ENCODE data around the gene SLC41A3. TPM values are rescaled to one million over a fixed set of nuclear protein-coding genes. Genes with fewer than 3 reads are reported as not detected.

The SLC41A3 gene
- total RNA-seq (100 to 1,000 TPM in 3 of 9 donors, 10 to 100 TPM in 6; 61.0 to 140 (median 96.9) TPM), polyA plus RNA-seq (10 to 100 TPM; 40.8 to 51.3 (median 48.9) TPM)
- long read RNA-seq, donor 1, transcript SLC41A3-203 (11 exons, 2,169 nt), result major isoform, 11 of 30 reads
- long read RNA-seq, donor 1, transcript SLC41A3-208 (6 exons, 2,351 nt), result minor isoform, 5 of 30 reads
- long read RNA-seq, donor 1, partial matches to known transcripts, result 6 of 30 reads
- long read RNA-seq, donor 1, other reads (novel, unspliced or antisense), result 0 of 30 reads
- long read RNA-seq, donor 2, partial matches to known transcripts, result 0 of 9 reads
- long read RNA-seq, donor 2, other reads (novel, unspliced or antisense), result 0 of 9 reads
- long read RNA-seq, donor 3, partial matches to known transcripts, result 0 of 9 reads
- long read RNA-seq, donor 3, other reads (novel, unspliced or antisense), result 0 of 9 reads
- long read RNA-seq, donor 4, transcript SLC41A3-203 (11 exons, 2,169 nt), result major isoform, 19 of 39 reads
- long read RNA-seq, donor 4, transcript SLC41A3-204 (10 exons, 2,330 nt), result minor isoform, 5 of 39 reads
- long read RNA-seq, donor 4, partial matches to known transcripts, result 12 of 39 reads
- long read RNA-seq, donor 4, other reads (novel, unspliced or antisense), result 2 of 39 reads
- long read RNA-seq, donor 5, transcript SLC41A3-204 (10 exons, 2,330 nt), result minor isoform, 21 of 178 reads
- long read RNA-seq, donor 5, transcript SLC41A3-201 (12 exons, 1,797 nt), result minor isoform, 6 of 178 reads
- long read RNA-seq, donor 5, transcript SLC41A3-203 (11 exons, 2,169 nt), result major isoform, 87 of 178 reads
- long read RNA-seq, donor 5, partial matches to known transcripts, result 30 of 178 reads
- long read RNA-seq, donor 5, other reads (novel, unspliced or antisense), result 34 of 178 reads
- long read RNA-seq, donor 6, transcript SLC41A3-203 (11 exons, 2,169 nt), result major isoform, 16 of 34 reads
- long read RNA-seq, donor 6, partial matches to known transcripts, result 9 of 34 reads
- long read RNA-seq, donor 6, other reads (novel, unspliced or antisense), result 2 of 34 reads
- long read RNA-seq, donor 7, transcript SLC41A3-208 (6 exons, 2,351 nt), result major isoform, 7 of 11 reads
- long read RNA-seq, donor 7, partial matches to known transcripts, result 0 of 11 reads
- long read RNA-seq, donor 7, other reads (novel, unspliced or antisense), result 0 of 11 reads
- long read RNA-seq, donor 8, transcript SLC41A3-204 (10 exons, 2,330 nt), result minor isoform, 7 of 43 reads
- long read RNA-seq, donor 8, transcript SLC41A3-208 (6 exons, 2,351 nt), result major isoform, 10 of 43 reads
- long read RNA-seq, donor 8, transcript SLC41A3-203 (11 exons, 2,169 nt), result minor isoform, 7 of 43 reads
- long read RNA-seq, donor 8, partial matches to known transcripts, result 17 of 43 reads
- long read RNA-seq, donor 8, other reads (novel, unspliced or antisense), result 0 of 43 reads
- long read RNA-seq, donor 9, transcript SLC41A3-203 (11 exons, 2,169 nt), result major isoform, 6 of 14 reads
- long read RNA-seq, donor 9, partial matches to known transcripts, result 0 of 14 reads
- long read RNA-seq, donor 9, other reads (novel, unspliced or antisense), result 0 of 14 reads
- long read RNA-seq, donor 10, transcript SLC41A3-208 (6 exons, 2,351 nt), result major isoform, 10 of 18 reads
- long read RNA-seq, donor 10, partial matches to known transcripts, result 0 of 18 reads
- long read RNA-seq, donor 10, other reads (novel, unspliced or antisense), result 0 of 18 reads

DNA sequence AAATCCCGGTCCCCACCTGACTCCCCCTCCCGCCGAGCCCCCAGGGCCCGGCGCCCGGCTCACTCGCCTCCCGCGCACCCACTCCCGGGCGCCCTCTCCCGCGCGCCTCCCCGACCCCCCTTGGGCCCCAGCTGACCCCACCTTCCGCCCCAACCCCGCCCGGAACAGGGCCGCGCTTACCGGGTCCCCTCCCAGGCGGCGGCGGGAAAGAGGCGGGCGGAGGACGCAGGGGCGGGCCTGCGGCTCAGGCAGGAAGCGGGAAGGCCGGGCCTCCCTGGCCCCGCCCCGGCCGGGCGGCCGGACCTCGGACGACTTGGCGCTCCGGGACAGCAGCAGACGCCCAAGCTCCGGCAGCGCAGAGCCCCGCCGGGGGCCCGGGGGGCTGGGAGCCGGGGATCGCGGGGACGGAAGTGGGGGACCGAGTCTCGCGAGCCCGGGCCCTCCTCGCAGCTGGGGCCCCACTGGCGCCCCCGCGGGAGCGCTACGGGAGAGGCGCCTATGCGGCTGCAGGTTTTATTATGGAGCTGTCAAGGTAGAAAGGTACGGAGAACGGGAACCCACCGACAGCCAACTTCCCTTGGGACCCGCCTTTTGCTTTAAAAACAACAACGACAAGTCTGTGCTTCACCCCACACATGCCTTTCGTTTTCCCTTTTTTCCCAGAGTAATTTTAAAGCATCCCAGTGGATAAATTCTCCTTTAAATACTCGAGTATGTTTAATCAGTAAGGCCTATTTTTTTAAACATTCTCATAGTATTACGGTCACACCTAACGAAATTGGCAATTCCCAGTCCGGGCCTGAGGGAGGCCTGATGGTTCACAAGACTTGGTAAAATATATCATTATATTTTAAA is at the start of gene SLC41A3:
Gene SLC41A3 (minus strand): TSS at position 212 of the 855 bp plus-strand sequence. CDS start 15,905 bp downstream, outside the sequence.
- Histone ChIP-seq H3K9me3 (replicated peaks in 1 of 3) (no peaks in the 10 kb centered on the region), H3K27me3 (no peaks in the 10 kb centered on the region), H3K4me3 (peak within 1 kb of the TSS in 3 of 4 donors; percentile 33 to 80 (median 80)), H3K36me3 (replicated peaks in 1 of 2) (no peaks in the 10 kb centered on the region), H3K4me1 (replicated peaks in 1 of 2) (peaks cover 0 to 28% of the 10 kb centered on the region in 2 donors), H3K27ac (peak within 1 kb of the TSS; percentile 46 to 94 (median 89))
- peak; percentile 54 to 64 for TF ChIP-seq POLR2A (IDR thresholded peaks at IDR 0.05)
- TF ChIP-seq, protein P1, sequence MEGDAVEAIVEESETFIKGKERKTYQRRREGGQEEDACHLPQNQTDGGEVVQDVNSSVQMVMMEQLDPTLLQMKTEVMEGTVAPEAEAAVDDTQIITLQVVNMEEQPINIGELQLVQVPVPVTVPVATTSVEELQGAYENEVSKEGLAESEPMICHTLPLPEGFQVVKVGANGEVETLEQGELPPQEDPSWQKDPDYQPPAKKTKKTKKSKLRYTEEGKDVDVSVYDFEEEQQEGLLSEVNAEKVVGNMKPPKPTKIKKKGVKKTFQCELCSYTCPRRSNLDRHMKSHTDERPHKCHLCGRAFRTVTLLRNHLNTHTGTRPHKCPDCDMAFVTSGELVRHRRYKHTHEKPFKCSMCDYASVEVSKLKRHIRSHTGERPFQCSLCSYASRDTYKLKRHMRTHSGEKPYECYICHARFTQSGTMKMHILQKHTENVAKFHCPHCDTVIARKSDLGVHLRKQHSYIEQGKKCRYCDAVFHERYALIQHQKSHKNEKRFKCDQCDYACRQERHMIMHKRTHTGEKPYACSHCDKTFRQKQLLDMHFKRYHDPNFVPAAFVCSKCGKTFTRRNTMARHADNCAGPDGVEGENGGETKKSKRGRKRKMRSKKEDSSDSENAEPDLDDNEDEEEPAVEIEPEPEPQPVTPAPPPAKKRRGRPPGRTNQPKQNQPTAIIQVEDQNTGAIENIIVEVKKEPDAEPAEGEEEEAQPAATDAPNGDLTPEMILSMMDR (IDR thresholded peaks at IDR 0.05), result peak in 3 of 6 experiments; percentile 17 to 41 (median 34)
- intact Hi-C loops (cut with DNase I), result no loop called here
- DNase-seq, result peak; percentile 83 to 91 (median 87)
- WGBS, 4 donors, result 0 to 1% (median 1%) methylated on average over 11 to 72 of the region's 72 CpGs

DNA sequence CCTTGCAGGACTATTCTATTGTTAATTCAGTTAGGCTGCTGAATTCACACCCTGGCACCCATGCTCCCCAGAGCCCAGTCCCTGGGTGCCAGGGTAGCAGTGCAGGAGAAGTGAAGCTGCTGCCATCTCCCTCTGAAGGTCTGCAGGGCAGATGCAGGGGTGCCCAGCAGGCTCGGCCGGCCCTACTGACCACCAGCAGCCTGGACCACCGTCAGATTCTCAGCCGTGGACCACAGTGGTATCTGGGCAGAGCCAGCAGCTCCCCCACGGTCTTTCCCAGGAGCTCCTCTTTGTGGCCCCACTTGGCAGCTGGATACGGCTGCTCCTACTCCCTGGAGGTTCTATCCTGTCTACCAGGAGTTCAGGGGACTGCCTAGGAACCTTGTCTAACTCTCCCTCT is 49.7 kb upstream of the SLC41A3 start:
- TF ChIP-seq POLR2A (IDR thresholded peaks at IDR 0.05), result no peak
- TF ChIP-seq, protein P1 (IDR thresholded peaks at IDR 0.05), result no peak

More for the DNA sequence above, 49.7 kb upstream of the SLC41A3 start:
- no peak overlapping the region for H3K4me3 ChIP-seq
- H3K4me1 ChIP-seq (replicated peaks in 1 of 2), result peaks cover 0 to 11% of the 10 kb centered on the region in 2 donors
- no peaks in the 10 kb centered on the region for H3K9me3 ChIP-seq (replicated peaks in 1 of 3)
- WGBS, 4 donors, result 70 to 80% (median 74%) methylated on average over 2 to 6 of the region's 6 CpGs
- DNase-seq, result peak in 5 of 7 donors; percentile 6 to 41 (median 9)
- intact Hi-C loops (cut with DNase I), result loop anchor here (5.0 to 10.0 kb wide), 4 partner anchors 74 to 259 kb away; partner anchors contain the start of gene CFAP100 (in 1 of the 2)
- H3K36me3 ChIP-seq (replicated peaks in 1 of 2), result no peaks in the 10 kb centered on the region
- no peak overlapping the region for H3K27ac ChIP-seq
- no peaks in the 10 kb centered on the region for H3K27me3 ChIP-seq

All from adrenal gland (tissue), 19 donors.